RWPE2 (cell line): Measurements from ENCODE around the gene LAMC1.

Experiments
- ATAC-seq: fragments of 200-7000 bp; cut with Tn5 transposase; 3 replicates; pipeline ENCODE4 v1.9.1; 2021; ENCODE audit warnings: low read depth
- DNase-seq: peaks from one replicate; pipeline ENCODE4 v3.0.0-alpha.2; 2020; ENCODE audit warnings: low spot score
- H3K27ac ChIP-seq: fragments of 450-650 bp; 2 replicates; pipeline ENCODE4 v1.5.1; 2017; ENCODE audit warnings: mild to moderate bottlenecking; ENCODE audit not compliant: poor library complexity, severe bottlenecking
- H3K27me3 ChIP-seq: fragments of 250-450 bp; sonication (Bioruptor Pico); 2 replicates; pipeline ENCODE4 v1.5.1; 2021; ENCODE audit warnings: mild to moderate bottlenecking, moderate library complexity; ENCODE audit not compliant: insufficient read depth, poor library complexity, severe bottlenecking
- H3K36me3 ChIP-seq: fragments of 250-450 bp; sonication (Bioruptor Pico); 2 replicates; pipeline ENCODE4 v1.5.1; 2020; ENCODE audit warnings: low read depth, mild to moderate bottlenecking, moderate library complexity
- H3K4me1 ChIP-seq: fragments of 250-450 bp; sonication (Bioruptor Pico); 2 replicates; pipeline ENCODE4 v1.5.1; 2021; ENCODE audit warnings: mild to moderate bottlenecking, moderate library complexity; ENCODE audit not compliant: insufficient read depth, poor library complexity, severe bottlenecking
- H3K4me3 ChIP-seq: fragments of 250-450 bp; sonication (Bioruptor Pico); 2 replicates; pipeline ENCODE4 v1.5.1; 2021; ENCODE audit warnings: mild to moderate bottlenecking, moderate library complexity; ENCODE audit not compliant: severe bottlenecking
- H3K9me3 ChIP-seq: fragments of 250-450 bp; sonication (Bioruptor Pico); 2 replicates; pipeline ENCODE4 v1.5.1; 2021; ENCODE audit warnings: mild to moderate bottlenecking, moderate library complexity; ENCODE audit not compliant: severe bottlenecking
- TF ChIP-seq, protein P1 (sequence below): fragments of 450-650 bp; IDR thresholded peaks from one replicate; pipeline ENCODE4 v1.5.1; 2017; ENCODE audit warnings: mild to moderate bottlenecking, moderate library complexity; ENCODE audit not compliant: poor library complexity, severe bottlenecking

LAMC1 gene

DNA sequence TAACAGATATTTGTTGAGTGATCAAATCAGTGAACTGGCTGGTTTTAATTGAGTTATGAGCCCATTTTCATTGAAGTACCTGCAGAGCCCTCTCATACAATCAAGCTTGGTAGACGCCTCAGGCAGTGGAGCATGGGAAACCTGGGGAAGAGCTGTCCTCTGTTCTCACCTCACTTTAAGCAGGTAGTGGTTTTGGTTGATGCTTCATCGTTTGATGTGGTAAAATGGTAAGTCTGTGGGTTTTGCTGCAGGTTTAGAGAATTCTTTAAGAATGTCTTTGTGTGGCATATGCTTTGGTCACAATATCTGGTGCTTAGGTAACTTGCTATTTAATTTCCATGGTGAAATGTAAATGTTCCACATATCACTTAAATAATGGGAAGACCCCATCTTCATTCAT, 10.0 kb downstream of the LAMC1 start:
- Histone ChIP-seq H3K27me3 (no peaks in the 10 kb centered on the region), H3K27ac (no peak overlapping the region), H3K9me3 (no peaks in the 10 kb centered on the region), H3K36me3 (peaks cover 53% of the 10 kb centered on the region), H3K4me1 (peaks cover 42% of the 10 kb centered on the region), H3K4me3 (no peak overlapping the region)
- no peak for ATAC-seq
- no peak for DNase-seq
- TF ChIP-seq, protein P1, sequence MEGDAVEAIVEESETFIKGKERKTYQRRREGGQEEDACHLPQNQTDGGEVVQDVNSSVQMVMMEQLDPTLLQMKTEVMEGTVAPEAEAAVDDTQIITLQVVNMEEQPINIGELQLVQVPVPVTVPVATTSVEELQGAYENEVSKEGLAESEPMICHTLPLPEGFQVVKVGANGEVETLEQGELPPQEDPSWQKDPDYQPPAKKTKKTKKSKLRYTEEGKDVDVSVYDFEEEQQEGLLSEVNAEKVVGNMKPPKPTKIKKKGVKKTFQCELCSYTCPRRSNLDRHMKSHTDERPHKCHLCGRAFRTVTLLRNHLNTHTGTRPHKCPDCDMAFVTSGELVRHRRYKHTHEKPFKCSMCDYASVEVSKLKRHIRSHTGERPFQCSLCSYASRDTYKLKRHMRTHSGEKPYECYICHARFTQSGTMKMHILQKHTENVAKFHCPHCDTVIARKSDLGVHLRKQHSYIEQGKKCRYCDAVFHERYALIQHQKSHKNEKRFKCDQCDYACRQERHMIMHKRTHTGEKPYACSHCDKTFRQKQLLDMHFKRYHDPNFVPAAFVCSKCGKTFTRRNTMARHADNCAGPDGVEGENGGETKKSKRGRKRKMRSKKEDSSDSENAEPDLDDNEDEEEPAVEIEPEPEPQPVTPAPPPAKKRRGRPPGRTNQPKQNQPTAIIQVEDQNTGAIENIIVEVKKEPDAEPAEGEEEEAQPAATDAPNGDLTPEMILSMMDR = no peak

DNA sequence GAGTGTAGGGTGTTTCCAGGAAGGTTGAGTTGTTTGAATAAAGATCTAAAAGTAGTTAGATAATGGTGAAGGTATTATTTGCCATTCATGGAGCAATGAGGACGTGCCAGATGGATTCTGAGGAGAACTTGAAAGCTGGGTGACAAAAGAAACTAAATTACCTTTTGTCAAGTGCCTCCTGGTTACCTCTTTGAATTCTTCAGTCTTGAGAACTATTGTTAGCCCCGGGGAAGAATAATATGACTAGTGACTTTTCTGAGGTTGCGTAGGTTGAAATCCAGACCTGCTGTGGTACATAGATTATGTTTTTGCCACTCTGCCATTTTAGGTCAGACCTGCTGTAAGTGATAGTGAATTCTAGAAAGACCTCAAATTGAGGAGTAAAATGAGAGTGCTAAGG, 11.5 kb downstream of the LAMC1 start:
- Histone ChIP-seq H3K9me3 (no peaks in the 10 kb centered on the region), H3K27me3 (no peaks in the 10 kb centered on the region), H3K4me1 (peaks cover 31% of the 10 kb centered on the region), H3K27ac (no peak overlapping the region), H3K36me3 (peaks cover 42% of the 10 kb centered on the region), H3K4me3 (no peak overlapping the region)
- TF ChIP-seq, protein P1 = no peak
- no peak for ATAC-seq
- DNase-seq = no peak

DNA sequence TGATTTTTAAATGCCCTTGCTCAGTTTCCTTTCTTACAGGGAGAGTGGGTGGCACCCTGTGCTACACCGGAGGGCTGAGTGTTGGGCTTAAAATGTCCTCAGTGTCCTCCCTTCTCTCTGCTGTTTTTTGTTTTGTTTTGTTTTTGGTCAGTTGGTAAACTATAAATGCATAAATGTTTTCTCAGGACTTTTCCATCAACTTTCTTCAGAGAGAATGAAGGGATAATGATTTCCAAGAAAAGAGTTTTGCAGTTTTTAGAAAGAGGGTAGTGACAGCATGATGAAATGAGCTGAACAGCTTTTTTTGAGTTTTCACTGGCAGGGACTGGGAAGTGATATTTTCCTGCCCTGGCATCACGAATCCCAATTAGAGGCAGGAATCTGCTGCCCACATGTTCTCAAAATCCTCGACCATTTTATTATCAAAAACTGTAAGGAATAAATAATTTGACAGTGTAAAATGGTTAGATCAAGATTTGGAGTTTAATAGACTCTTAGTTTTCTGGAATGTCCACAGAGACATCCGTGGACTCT, 15.2 kb downstream of the LAMC1 start:
- TF ChIP-seq, protein P1 = no peak
- no peaks in the 10 kb centered on the region for H3K9me3 ChIP-seq
- H3K36me3 ChIP-seq = peaks cover 15% of the 10 kb centered on the region
- DNase-seq (no peak), ATAC-seq (no peak)
- no peaks in the 10 kb centered on the region for H3K27me3 ChIP-seq
- no peak overlapping the region for H3K27ac ChIP-seq
- no peak overlapping the region for H3K4me3 ChIP-seq
- H3K4me1 ChIP-seq = peaks cover 17% of the 10 kb centered on the region

DNA sequence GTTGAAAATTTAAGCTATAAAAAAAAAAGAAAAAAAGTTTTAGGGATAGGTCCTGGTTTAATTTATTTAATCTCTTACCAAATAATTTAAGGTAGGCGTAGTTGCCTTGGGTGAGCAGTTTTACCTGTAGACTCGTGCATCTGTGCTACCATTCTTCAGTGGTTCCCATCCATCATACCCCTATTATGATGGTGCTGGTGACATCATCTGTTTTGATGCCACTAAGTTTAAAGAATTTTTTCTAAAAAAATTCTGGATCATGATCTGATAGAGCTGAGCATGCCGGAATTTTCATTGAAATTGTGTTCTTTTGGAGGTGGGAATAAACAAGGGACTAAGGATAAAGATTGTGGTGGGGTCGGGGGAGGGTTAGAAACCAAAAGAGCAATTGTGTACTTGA, 15.7 kb downstream of the LAMC1 start:
- H3K27ac ChIP-seq = peak overlapping the region; percentile 27
- DNase-seq (no peak), ATAC-seq (no peak)
- H3K9me3 ChIP-seq = no peaks in the 10 kb centered on the region
- TF ChIP-seq, protein P1 = no peak
- no peak overlapping the region for H3K4me3 ChIP-seq
- H3K27me3 ChIP-seq = no peaks in the 10 kb centered on the region
- peaks cover 22% of the 10 kb centered on the region for H3K4me1 ChIP-seq
- H3K36me3 ChIP-seq = peaks cover 10% of the 10 kb centered on the region

DNA sequence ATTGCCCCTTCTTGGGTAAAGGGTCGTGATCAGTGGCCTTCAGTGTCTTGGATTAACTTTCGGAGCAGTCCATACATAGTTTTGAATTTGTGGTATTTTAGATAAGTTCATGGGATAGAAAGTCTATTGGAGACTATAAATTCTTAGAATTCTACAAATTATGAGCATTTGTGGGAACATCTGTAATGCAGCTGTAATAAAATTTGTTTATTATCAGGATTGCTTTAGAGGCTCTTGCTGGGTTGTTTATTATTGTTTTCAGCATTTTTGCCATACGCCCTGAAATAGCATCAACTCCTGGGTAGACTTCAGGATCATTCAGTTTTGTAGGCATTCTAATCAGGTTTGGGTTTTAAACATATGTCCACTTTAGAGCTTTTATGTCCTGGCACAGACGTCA, 16.1 kb downstream of the LAMC1 start:
- peaks cover 6% of the 10 kb centered on the region; the same call in 1 of the 2 replicates for H3K36me3 ChIP-seq
- H3K4me1 ChIP-seq = peaks cover 26% of the 10 kb centered on the region
- H3K4me3 ChIP-seq = no peak overlapping the region
- TF ChIP-seq, protein P1 = no peak
- H3K27ac ChIP-seq = peak overlapping the region; percentile 27
- DNase-seq (no peak), ATAC-seq (no peak)
- no peaks in the 10 kb centered on the region for H3K9me3 ChIP-seq
- H3K27me3 ChIP-seq = no peaks in the 10 kb centered on the region
